GM19035 (cell line): ENCODE results near the gene PBX1.
"Not testable (repeated sequence)": the region's sequence is repeated elsewhere in the genome, so short reads cannot be mapped to it uniquely, and the experiment has no call there.

Experiments used
- ATAC-seq: cut with Tn5 transposase; IDR thresholded peaks from one replicate; pipeline ENCODE4 v1.9.1; 2021; ENCODE audit not compliant: unreplicated experiment

The PBX1 gene

GRCh38 chr1:164638492-164639202 lies 79.7 kb downstream of the PBX1 start:
- ATAC-seq, result no peak

- no peak for ATAC-seq
Measured at GRCh38 chr1:164640686-164641352, 81.8 kb downstream of the PBX1 start.

GRCh38 chr1:164641353-164641730 lies 82.4 kb downstream of the PBX1 start:
- no peak for ATAC-seq

- ATAC-seq, result no peak
Measured at GRCh38 chr1:164643018-164643417, 84.0 kb downstream of the PBX1 start.

GRCh38 chr1:164644268-164644667 lies 85.3 kb downstream of the PBX1 start:
- no peak for ATAC-seq

GRCh38 chr1:164644774-164645644 lies 86.0 kb downstream of the PBX1 start:
- no peak for ATAC-seq

GRCh38 chr1:164645921-164646320 lies 86.9 kb downstream of the PBX1 start:
- ATAC-seq, result no peak

GRCh38 chr1:164647211-164647610 lies 88.2 kb downstream of the PBX1 start:
- no peak for ATAC-seq

- ATAC-seq, result no peak
Measured at GRCh38 chr1:164648636-164649035, 89.7 kb downstream of the PBX1 start.

- ATAC-seq, result no peak
Measured at GRCh38 chr1:164649146-164649545, 90.2 kb downstream of the PBX1 start.

- ATAC-seq, result no peak
Measured at GRCh38 chr1:164650531-164650930, 91.5 kb downstream of the PBX1 start.

- ATAC-seq, result no peak
Measured at GRCh38 chr1:164651351-164651951, 92.5 kb downstream of the PBX1 start.

- not testable (repeated sequence) for ATAC-seq
Measured at GRCh38 chr1:164652969-164653368, 94.0 kb downstream of the PBX1 start.

GRCh38 chr1:164653705-164654104 lies 94.7 kb downstream of the PBX1 start:
- ATAC-seq, result no peak

GRCh38 chr1:164654200-164654599 lies 95.2 kb downstream of the PBX1 start:
- no peak for ATAC-seq

- ATAC-seq, result no peak
Measured at GRCh38 chr1:164658864-164659263, 99.9 kb downstream of the PBX1 start.

- peak; percentile 10 for ATAC-seq
Measured at GRCh38 chr1:164659621-164660411, 100.8 kb downstream of the PBX1 start.

GRCh38 chr1:164660412-164660772 lies 101.4 kb downstream of the PBX1 start:
- peak; percentile 58 for ATAC-seq

GRCh38 chr1:164660775-164661174 lies 101.8 kb downstream of the PBX1 start:
- no peak for ATAC-seq

- ATAC-seq, result no peak
Measured at GRCh38 chr1:164662462-164662861, 103.5 kb downstream of the PBX1 start.

GRCh38 chr1:164662955-164663354 lies 104.0 kb downstream of the PBX1 start:
- no peak for ATAC-seq
